C4-2B (cell line): ENCODE data around the gene HLCS.
"Not testable (repeated sequence)": the region's sequence is repeated elsewhere in the genome, so short reads cannot be mapped to it uniquely, and the experiment has no call there.

ENCODE experiments used
- H3K27ac ChIP-seq: fragments of 450-650 bp; 2 replicates; pipeline ENCODE4 v1.5.1; 2017
- CTCF ChIP-seq: fragments of 450-650 bp; conservative IDR thresholded peaks from 2 replicates; pipeline ENCODE4 v1.5.1; 2017; ENCODE audit warnings: mild to moderate bottlenecking
- ZFX ChIP-seq: fragments of 450-650 bp; IDR thresholded peaks from 2 replicates; pipeline ENCODE4 v1.6.1; 2017

Gene HLCS

GRCh38 chr21:36828208-36828607 is 138.3 kb downstream of the HLCS start:
- no peak overlapping the region for H3K27ac ChIP-seq
- TF ChIP-seq ZFX (no peak), CTCF (no peak)

GRCh38 chr21:36825658-36826057 is 140.8 kb downstream of the HLCS start:
- TF ChIP-seq CTCF (no peak), ZFX (no peak)
- H3K27ac ChIP-seq: no peak overlapping the region

GRCh38 chr21:36821032-36821299 is 145.5 kb downstream of the HLCS start:
- TF ChIP-seq CTCF (no peak), ZFX (no peak)
- H3K27ac ChIP-seq: no peak overlapping the region

- no peak overlapping the region for H3K27ac ChIP-seq
- TF ChIP-seq CTCF: no peak
- TF ChIP-seq ZFX: no peak
Observed at GRCh38 chr21:36820176-36821031, 146.1 kb downstream of the HLCS start.

- H3K27ac ChIP-seq: no peak overlapping the region
- TF ChIP-seq CTCF: no peak
- TF ChIP-seq ZFX: no peak
Observed at GRCh38 chr21:36817732-36818450, 148.6 kb downstream of the HLCS start.

GRCh38 chr21:36816561-36817130 is 149.8 kb downstream of the HLCS start:
- H3K27ac ChIP-seq: no peak overlapping the region
- TF ChIP-seq CTCF (no peak), ZFX (no peak)

- H3K27ac ChIP-seq: not testable (repeated sequence)
Observed at GRCh38 chr21:36816026-36816425, 150.4 kb downstream of the HLCS start.
